Neutrophil (primary cell): Measurements from ENCODE around the gene KRTAP12-2.

Experiments used
- H3K27ac ChIP-seq: fragments of 200-600 bp; sonication (generic); 2 replicates; pipeline ENCODE4 v1.5.1; 2016; ENCODE audit warnings: mild to moderate bottlenecking, moderate library complexity
- H3K27me3 ChIP-seq: fragments of 200-600 bp; sonication (generic); 2 replicates; pipeline ENCODE4 v1.6.0; 2016; ENCODE audit warnings: mild to moderate bottlenecking
- H3K36me3 ChIP-seq: fragments of 200-600 bp; sonication (generic); 2 replicates; pipeline ENCODE4 v1.5.1; 2017
- H3K4me1 ChIP-seq, 2 experiments: fragments of 200-600 bp in 1 of 2; sonication (generic) in 1 of 2; 1 replicate in 1 of 2; 2 replicates in 1 of 2; pipeline versions ENCODE4 v1.5.1 to v1.6.1; 2013 to 2016; ENCODE audit warnings: low read depth in 1 of 2, low read length in 1 of 2, mild to moderate bottlenecking in 1 of 2, moderate library complexity in 1 of 2; ENCODE audit not compliant: control insufficient read depth in 1 of 2, insufficient read depth in 1 of 2
- H3K4me3 ChIP-seq, 2 experiments: fragments of 200-600 bp in 1 of 2; sonication (generic) in 1 of 2; 1 replicate in 1 of 2; 2 replicates in 1 of 2; pipeline ENCODE4 v1.5.1; 2013 to 2016; ENCODE audit warnings: low read depth in 1 of 2, low read length in 1 of 2, mild to moderate bottlenecking in 1 of 2, moderate library complexity in 1 of 2
- H3K9me3 ChIP-seq: fragments of 200-600 bp; sonication (generic); 2 replicates; pipeline ENCODE4 v1.5.1; 2016
- CTCF ChIP-seq: fragments of 200-600 bp; sonication (generic); IDR thresholded peaks from 2 replicates; pipeline ENCODE4 v1.5.1; 2016; ENCODE audit warnings: antibody characterized with exemption

The KRTAP12-2 gene

GRCh38 chr21:44626673-44627143, 40.0 kb downstream of the KRTAP12-2 start, which contains the start of gene KRTAP10-9:
KRTAP10-9 (plus strand) TSS chr21:44627093; CDS start chr21:44627172, 79 bp downstream.
- Histone ChIP-seq H3K27ac (no peak within 1 kb of the TSS), H3K4me3 (no peak within 1 kb of the TSS), H3K27me3 (peaks cover 8% of the 10 kb centered on the region), H3K4me1 (peaks cover 5 to 17% of the 10 kb centered on the region in 2 experiments), H3K9me3 (no peaks in the 10 kb centered on the region), H3K36me3 (no peaks in the 10 kb centered on the region)
- TF ChIP-seq CTCF = no peak

GRCh38 chr21:44626262-44626661, 40.5 kb downstream of the KRTAP12-2 start:
- peaks cover 5 to 17% of the 10 kb centered on the region in 2 experiments for H3K4me1 ChIP-seq
- H3K27ac ChIP-seq = no peak overlapping the region
- H3K27me3 ChIP-seq = peaks cover 8% of the 10 kb centered on the region
- no peaks in the 10 kb centered on the region for H3K9me3 ChIP-seq
- H3K4me3 ChIP-seq = no peak overlapping the region
- no peak for TF ChIP-seq CTCF
- H3K36me3 ChIP-seq = no peaks in the 10 kb centered on the region

- Histone ChIP-seq H3K36me3 (no peaks in the 10 kb centered on the region), H3K27ac (no peak overlapping the region), H3K4me3 (no peak overlapping the region), H3K27me3 (peaks cover 8% of the 10 kb centered on the region), H3K4me1 (peaks cover 5 to 17% of the 10 kb centered on the region in 2 experiments), H3K9me3 (no peaks in the 10 kb centered on the region)
- TF ChIP-seq CTCF = no peak
Observed at GRCh38 chr21:44625756-44626155, 41.0 kb downstream of the KRTAP12-2 start.

GRCh38 chr21:44623575-44623974, 43.2 kb downstream of the KRTAP12-2 start:
- peaks cover 15 to 23% of the 10 kb centered on the region in 2 experiments for H3K4me1 ChIP-seq
- H3K36me3 ChIP-seq = no peaks in the 10 kb centered on the region
- H3K9me3 ChIP-seq = no peaks in the 10 kb centered on the region
- no peak for TF ChIP-seq CTCF
- no peak overlapping the region for H3K27ac ChIP-seq
- H3K4me3 ChIP-seq = no peak overlapping the region
- H3K27me3 ChIP-seq = peaks cover 5% of the 10 kb centered on the region

- Histone ChIP-seq H3K36me3 (no peaks in the 10 kb centered on the region), H3K9me3 (no peaks in the 10 kb centered on the region), H3K27me3 (no peaks in the 10 kb centered on the region), H3K4me1 (peaks cover 30 to 44% of the 10 kb centered on the region in 2 experiments), H3K27ac (peak overlapping the region; percentile 88), H3K4me3 (no peak overlapping the region)
- no peak for TF ChIP-seq CTCF
Observed at GRCh38 chr21:44619886-44620285, 46.8 kb downstream of the KRTAP12-2 start.

- TF ChIP-seq CTCF = no peak
- H3K27me3 ChIP-seq = no peaks in the 10 kb centered on the region
- H3K4me3 ChIP-seq = peak overlapping the region; percentile 5 to 32
- H3K27ac ChIP-seq = peak overlapping the region; percentile 88
- H3K9me3 ChIP-seq = no peaks in the 10 kb centered on the region
- H3K4me1 ChIP-seq = peaks cover 30 to 44% of the 10 kb centered on the region in 2 experiments
- no peaks in the 10 kb centered on the region for H3K36me3 ChIP-seq
Observed at GRCh38 chr21:44618909-44619308, 47.8 kb downstream of the KRTAP12-2 start.
